ENCODE data around the gene MYO3B. TPM values are rescaled to one million over a fixed set of nuclear protein-coding genes. Genes with fewer than 3 reads are reported as not detected.

The MYO3B gene
- total RNA-seq, 2 donors from 2014 or later, result 5.2 to 10.9 TPM

- no peak overlapping the region for H3K27ac ChIP-seq (ENCODE audit: low read depth, low read length)
- Mint-ChIP-seq H3K27ac (no peak overlapping the region), H3K4me3 (no peak overlapping the region), H3K27me3 (ENCODE audit: insufficient read depth) (no peaks in the 10 kb centered on the region), H3K9me3 (peaks cover 3% of the 10 kb centered on the region), H3K4me1 (peaks cover 22% of the 10 kb centered on the region), H3K36me3 (ENCODE audit: low read depth) (no peaks in the 10 kb centered on the region)
- DNase-seq, result no peak
- 0 to 72% methylated on average over 1 to 4 of the region's 4 CpGs for WGBS, 2 experiments (ENCODE audit: insufficient coverage in 1 of 2, insufficient read length in 1 of 2)
- H3K27me3 ChIP-seq (ENCODE audit: control insufficient read depth, insufficient read depth, low read length, poor library complexity, severe bottlenecking), result no peaks in the 10 kb centered on the region
- H3K9me3 ChIP-seq (ENCODE audit: control insufficient read depth, low read length), result no peaks in the 10 kb centered on the region
- H3K9ac ChIP-seq (ENCODE audit: extremely low read depth, low read length, poor library complexity, severe bottlenecking), result no peak overlapping the region
- TF ChIP-seq CTCF (conservative IDR thresholded peaks at IDR 0.05), result no peak
- H3K36me3 ChIP-seq (ENCODE audit: control insufficient read depth, insufficient read depth, low read length), result no peaks in the 10 kb centered on the region
- H3K4me3 ChIP-seq (ENCODE audit: low read length), result no peak overlapping the region
- peaks cover 10% of the 10 kb centered on the region for H3K4me1 ChIP-seq (ENCODE audit: control insufficient read depth, insufficient read depth, low read length)
Observed at GRCh38 chr2:170243898-170244297, 66.0 kb downstream of the MYO3B start.

- H3K9me3 Mint-ChIP-seq, result peaks cover 3% of the 10 kb centered on the region
- WGBS, 2 experiments (ENCODE audit: insufficient coverage in 1 of 2, insufficient read length in 1 of 2), result 96% methylated on average over 4 of the region's 4 CpGs
- peaks cover 20% of the 10 kb centered on the region for H3K4me1 Mint-ChIP-seq
- Histone ChIP-seq H3K36me3 (ENCODE audit: control insufficient read depth, insufficient read depth, low read length) (no peaks in the 10 kb centered on the region), H3K27me3 (ENCODE audit: control insufficient read depth, insufficient read depth, low read length, poor library complexity, severe bottlenecking) (no peaks in the 10 kb centered on the region), H3K9me3 (ENCODE audit: control insufficient read depth, low read length) (no peaks in the 10 kb centered on the region), H3K27ac (ENCODE audit: low read depth, low read length) (no peak overlapping the region), H3K4me3 (ENCODE audit: low read length) (no peak overlapping the region), H3K9ac (ENCODE audit: extremely low read depth, low read length, poor library complexity, severe bottlenecking) (no peak overlapping the region), H3K4me1 (ENCODE audit: control insufficient read depth, insufficient read depth, low read length) (peaks cover 4% of the 10 kb centered on the region)
- no peak overlapping the region for H3K4me3 Mint-ChIP-seq
- no peak for TF ChIP-seq CTCF (conservative IDR thresholded peaks at IDR 0.05)
- H3K27me3 Mint-ChIP-seq (ENCODE audit: insufficient read depth), result peaks cover 2% of the 10 kb centered on the region
- no peak overlapping the region for H3K27ac Mint-ChIP-seq
- no peak for DNase-seq
- no peaks in the 10 kb centered on the region for H3K36me3 Mint-ChIP-seq (ENCODE audit: low read depth)
Observed at GRCh38 chr2:170244555-170244954, 66.6 kb downstream of the MYO3B start.

GRCh38 chr2:170245312-170245711 is 67.4 kb downstream of the MYO3B start:
- Mint-ChIP-seq H3K4me1 (peaks cover 17% of the 10 kb centered on the region), H3K9me3 (peaks cover 3% of the 10 kb centered on the region), H3K4me3 (no peak overlapping the region), H3K36me3 (ENCODE audit: low read depth) (peaks cover 2% of the 10 kb centered on the region), H3K27me3 (ENCODE audit: insufficient read depth) (peaks cover 6% of the 10 kb centered on the region), H3K27ac (no peak overlapping the region)
- no peak for DNase-seq
- Histone ChIP-seq H3K4me1 (ENCODE audit: control insufficient read depth, insufficient read depth, low read length) (peaks cover 3% of the 10 kb centered on the region), H3K4me3 (ENCODE audit: low read length) (no peak overlapping the region), H3K27me3 (ENCODE audit: control insufficient read depth, insufficient read depth, low read length, poor library complexity, severe bottlenecking) (no peaks in the 10 kb centered on the region), H3K9me3 (ENCODE audit: control insufficient read depth, low read length) (peaks cover under 1% of the 10 kb centered on the region), H3K36me3 (ENCODE audit: control insufficient read depth, insufficient read depth, low read length) (no peaks in the 10 kb centered on the region), H3K27ac (ENCODE audit: low read depth, low read length) (no peak overlapping the region), H3K9ac (ENCODE audit: extremely low read depth, low read length, poor library complexity, severe bottlenecking) (no peak overlapping the region)
- TF ChIP-seq CTCF (conservative IDR thresholded peaks at IDR 0.05), result no peak
- WGBS, 2 experiments (ENCODE audit: insufficient coverage in 1 of 2, insufficient read length in 1 of 2), result 94 to 100% methylated on average over 1 to 3 of the region's 3 CpGs
